HL-60 (cell line): ENCODE data around the gene ESD.

ENCODE experiments used
- GABPA ChIP-seq: IDR thresholded peaks from 2 replicates; pipeline ENCODE4 v1.6.1; 2012; ENCODE audit warnings: low read depth
- POLR2AphosphoS5 ChIP-seq: IDR thresholded peaks from 2 replicates; pipeline ENCODE4 v1.6.1; 2012; ENCODE audit warnings: low read depth
- REST ChIP-seq: IDR thresholded peaks from 2 replicates; pipeline ENCODE4 v1.6.1; 2012; ENCODE audit warnings: low read depth; ENCODE audit not compliant: insufficient replicate concordance
- TF ChIP-seq, protein P1 (sequence below): IDR thresholded peaks from one replicate; pipeline ENCODE4 v1.5.1; 2011; ENCODE audit warnings: low read length, control low read depth, inconsistent platforms; ENCODE audit not compliant: insufficient read depth

- TF ChIP-seq, protein P1, sequence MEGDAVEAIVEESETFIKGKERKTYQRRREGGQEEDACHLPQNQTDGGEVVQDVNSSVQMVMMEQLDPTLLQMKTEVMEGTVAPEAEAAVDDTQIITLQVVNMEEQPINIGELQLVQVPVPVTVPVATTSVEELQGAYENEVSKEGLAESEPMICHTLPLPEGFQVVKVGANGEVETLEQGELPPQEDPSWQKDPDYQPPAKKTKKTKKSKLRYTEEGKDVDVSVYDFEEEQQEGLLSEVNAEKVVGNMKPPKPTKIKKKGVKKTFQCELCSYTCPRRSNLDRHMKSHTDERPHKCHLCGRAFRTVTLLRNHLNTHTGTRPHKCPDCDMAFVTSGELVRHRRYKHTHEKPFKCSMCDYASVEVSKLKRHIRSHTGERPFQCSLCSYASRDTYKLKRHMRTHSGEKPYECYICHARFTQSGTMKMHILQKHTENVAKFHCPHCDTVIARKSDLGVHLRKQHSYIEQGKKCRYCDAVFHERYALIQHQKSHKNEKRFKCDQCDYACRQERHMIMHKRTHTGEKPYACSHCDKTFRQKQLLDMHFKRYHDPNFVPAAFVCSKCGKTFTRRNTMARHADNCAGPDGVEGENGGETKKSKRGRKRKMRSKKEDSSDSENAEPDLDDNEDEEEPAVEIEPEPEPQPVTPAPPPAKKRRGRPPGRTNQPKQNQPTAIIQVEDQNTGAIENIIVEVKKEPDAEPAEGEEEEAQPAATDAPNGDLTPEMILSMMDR = no peak
- no peak for TF ChIP-seq POLR2AphosphoS5
- no peak for TF ChIP-seq REST
- no peak for TF ChIP-seq GABPA
Measured at GRCh38 chr13:46735425-46735824, 61.5 kb downstream of the ESD start.
